ENCODE measurements around the gene PODN. TPM values are rescaled to one million over a fixed set of nuclear protein-coding genes. Genes with fewer than 3 reads are reported as not detected.

PODN gene
- total and polyA plus RNA-seq, 2 of the 4 experiments (the other 2 are of a cell fraction), result 0.54 to 6.2 TPM

DNA sequence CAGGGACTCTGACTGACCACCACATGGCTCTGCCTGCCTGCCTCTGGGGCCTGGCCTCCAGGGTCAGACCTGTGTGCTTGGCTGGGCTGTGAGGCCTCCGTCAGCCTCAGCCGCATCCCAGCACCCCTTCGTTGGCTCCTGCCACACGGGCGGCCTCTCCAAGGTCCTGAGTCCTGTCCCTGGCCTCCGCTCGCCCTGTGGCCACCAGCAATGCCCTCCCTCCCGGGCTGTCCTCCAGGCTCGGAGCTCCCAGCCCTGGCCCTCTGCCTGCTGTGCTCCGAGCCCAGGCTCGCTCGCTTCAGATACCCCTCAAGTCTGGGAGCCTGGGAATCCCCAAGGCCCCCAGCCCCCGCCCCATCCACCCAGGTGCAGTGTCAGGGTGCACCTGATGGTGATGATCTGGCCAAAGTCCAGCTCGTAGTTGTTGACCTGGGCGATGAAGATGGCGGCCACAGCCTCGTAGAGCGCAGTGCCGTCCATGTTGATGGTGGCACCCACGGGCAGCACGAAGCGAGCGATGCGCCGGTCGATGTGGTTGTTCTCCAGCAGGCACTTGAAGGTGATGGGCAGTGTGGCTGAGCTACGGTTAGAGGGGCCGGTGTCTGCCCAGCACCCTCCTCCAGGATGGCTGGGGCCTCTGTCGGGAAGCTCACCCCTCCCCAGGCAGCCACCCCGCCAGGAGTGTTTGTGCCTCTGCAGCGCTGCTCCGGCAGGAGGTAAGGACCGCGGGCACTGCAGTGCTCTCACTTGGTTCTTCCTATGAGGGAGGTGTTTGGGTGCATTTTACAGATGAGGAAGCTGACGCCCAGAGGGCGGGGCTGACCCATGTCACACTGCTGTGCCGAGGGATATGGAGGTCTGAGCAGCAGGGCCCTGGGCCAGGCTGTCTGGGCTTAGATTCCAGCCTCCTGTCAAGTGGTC is 28.5 kb downstream of the PODN start:
- H3K4me3 ChIP-seq (ENCODE audit: insufficient read depth, low read depth, low read length), result no peak overlapping the region
- H3K79me1 ChIP-seq (ENCODE audit: low read depth in 1 of 2, low read length in 2 of 2), result no peaks in the 10 kb centered on the region
- no peak overlapping the region for H3K4me2 ChIP-seq (ENCODE audit: low read depth, low read length)
- H4K8ac ChIP-seq (ENCODE audit: low read depth in 2 of 2, low read length in 2 of 2), result peak overlapping the region in 1 of 2 experiments; percentile 5; a peak in 1 of 4 replicates
- H3K27me3 ChIP-seq (ENCODE audit: control insufficient read depth, insufficient read depth, low read length), result no peaks in the 10 kb centered on the region
- ATAC-seq (ENCODE audit: low read depth) (no peak), DNase-seq (no peak)
- 0 out of 2 replicates have a peak overlapping the region, but pooled peaks have one; percentile 44 for H2BK20ac ChIP-seq (ENCODE audit: low read depth, low read length)
- H2BK15ac ChIP-seq (ENCODE audit: low read depth, low read length), result no peak overlapping the region; the same call in 2 of the 3 replicates
- peaks cover 23% of the 10 kb centered on the region for H3K9me1 ChIP-seq (ENCODE audit: insufficient read depth, low read length)
- H3K14ac ChIP-seq (replicated peaks; ENCODE audit: low read depth, low read length), result no peak overlapping the region
- H3K23ac ChIP-seq (ENCODE audit: low read depth, low read length), result no peak overlapping the region
- intact Hi-C loops (cut with micrococcal nuclease) (no loop called here), dilution Hi-C loops (cut with HindIII; ENCODE audit: low sequenced_read_pairs, unreplicated experiment) (no loop called here), in situ Hi-C loops (cut with MboI; ENCODE audit: low sequenced_read_pairs) (no loop called here)
- 0 out of 2 replicates have a peak overlapping the region, but pooled peaks have one; percentile 43 for H2AK5ac ChIP-seq (ENCODE audit: low read depth, low read length)
- BruUV-seq (replicated peaks), result no TSS peak
- no peak overlapping the region for H2AFZ ChIP-seq (replicated peaks; ENCODE audit: low read length, poor library complexity)
- H3K18ac ChIP-seq (ENCODE audit: low read depth, low read length), result no peak overlapping the region
- peaks cover 19% of the 10 kb centered on the region for H3K4me1 ChIP-seq (ENCODE audit: control insufficient read depth, insufficient read depth, low read length)
- H4K20me1 ChIP-seq (ENCODE audit: insufficient read depth, low read length), result no peaks in the 10 kb centered on the region
- H3K9ac ChIP-seq (ENCODE audit: low read depth, low read length), result no peak overlapping the region
- H3K36me3 ChIP-seq (ENCODE audit: control insufficient read depth, insufficient read depth, low read length), result peaks cover 1% of the 10 kb centered on the region; the same call in 1 of the 2 replicates
- H2BK5ac ChIP-seq (ENCODE audit: low read depth, low read length, poor library complexity, severe bottlenecking), result no peak overlapping the region
- ChIA-PET CTCF (interaction anchor here (0.5 kb wide), 1 partner anchor 345 kb away, joined by 3 read pairs; no protein-coding TSS in a partner anchor), POLR2A (ENCODE audit: unreplicated experiment) (no interaction called here)
- WGBS, 2 experiments (ENCODE audit: extremely low coverage in 2 of 2, insufficient read length in 1 of 2), result 90% methylated on average over 18 of the region's 37 CpGs; no CpG with 5 or more reads in 1 of the 2 experiments
- no peak overlapping the region for H3K56ac ChIP-seq (ENCODE audit: extremely low read depth, insufficient read depth, low read length)
- no peak overlapping the region for H2AK9ac ChIP-seq (replicated peaks; ENCODE audit: low read depth, low read length, poor library complexity)
- no peaks in the 10 kb centered on the region for H3K9me3 ChIP-seq (ENCODE audit: control insufficient read depth, insufficient read depth, low read length)
- H4K91ac ChIP-seq (ENCODE audit: insufficient read depth, low read depth, low read length), result peak overlapping the region; percentile 84
- peak overlapping the region; percentile 70 for H2BK120ac ChIP-seq (ENCODE audit: low read depth, low read length)
- TF ChIP-seq NFE2L2 (IDR thresholded peaks at IDR 0.05; ENCODE audit: low read depth, low read length), result no peak
- TF ChIP-seq CEBPB (IDR thresholded peaks at IDR 0.05; ENCODE audit: low read depth, low read length), result no peak
- TF ChIP-seq RAD21 (IDR thresholded peaks at IDR 0.05; ENCODE audit: low read length), result no peak
- TF ChIP-seq MXI1 (IDR thresholded peaks at IDR 0.05; ENCODE audit: borderline replicate concordance, low read depth, low read length), result no peak
- no peak for TF ChIP-seq POLR2A (IDR thresholded peaks at IDR 0.05; ENCODE audit: low read depth, low read length)
- TF ChIP-seq CHD1 (IDR thresholded peaks at IDR 0.05; ENCODE audit: low read depth, low read length), result no peak
- H3K27ac ChIP-seq (ENCODE audit: insufficient read depth, low read length), result no peak overlapping the region
- H3K4ac ChIP-seq (ENCODE audit: low read depth, low read length), result peak overlapping the region; percentile 72; the same call in 1 of the 2 replicates
- no peak overlapping the region for H4K5ac ChIP-seq (ENCODE audit: low read depth, low read length)
